ENCODE results near the gene ATRNL1. TPM values are rescaled to one million over a fixed set of nuclear protein-coding genes. Genes with fewer than 3 reads are reported as not detected.
"Not testable (repeated sequence)": the region's sequence is repeated elsewhere in the genome, so short reads cannot be mapped to it uniquely, and the experiment has no call there.

The ATRNL1 gene
- total RNA-seq, 1 donor from 2014 or later, result 856 TPM

DNA sequence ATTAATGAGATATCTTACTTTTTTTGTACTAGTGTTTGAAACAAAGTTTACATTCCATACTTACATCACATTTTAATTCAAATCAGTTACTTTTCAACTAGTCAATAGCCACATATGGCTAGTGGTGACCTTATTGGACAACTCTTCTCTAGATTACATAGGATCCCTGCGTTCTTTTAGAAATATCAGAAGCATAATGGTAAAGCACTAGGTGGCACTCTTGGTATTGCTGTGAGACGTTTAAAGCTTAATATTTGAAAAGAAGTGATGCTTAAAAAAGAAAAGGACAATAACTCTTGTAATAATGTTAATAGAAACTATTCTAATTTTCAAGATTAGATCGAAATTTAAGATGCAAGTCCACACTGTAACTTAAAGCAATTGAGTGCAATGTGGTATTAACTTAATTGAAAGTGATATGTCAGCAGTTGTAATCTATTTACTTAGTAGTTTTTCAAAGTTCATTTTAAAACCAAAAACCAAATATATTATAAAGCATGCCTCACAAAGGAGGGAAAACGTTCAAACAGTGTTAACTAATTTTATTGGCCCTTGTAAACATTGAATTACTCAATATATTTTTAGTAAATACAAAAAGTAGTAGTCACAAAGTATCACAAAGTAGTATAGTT lies 339.1 kb downstream of the ATRNL1 start:
- no peak for DNase-seq

DNA sequence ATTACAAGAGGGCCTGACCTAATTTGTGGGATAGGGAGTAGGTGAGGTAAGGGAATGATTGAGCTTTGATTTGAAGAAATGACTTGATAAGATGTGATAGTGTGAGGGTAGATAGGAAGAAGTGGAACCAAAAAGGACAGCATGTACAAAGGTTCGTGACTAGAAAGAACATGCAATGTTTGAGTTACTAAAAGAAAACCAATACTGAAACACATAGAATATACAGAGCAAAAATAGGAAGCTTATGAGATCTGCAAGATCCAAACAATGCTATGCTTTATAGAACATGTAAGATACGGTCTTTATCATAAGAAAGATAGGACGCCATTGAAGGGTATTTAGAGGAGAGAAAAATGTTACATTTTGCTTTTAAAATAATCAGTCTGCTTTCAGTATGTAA lies 343.8 kb downstream of the ATRNL1 start:
- no peak for DNase-seq

DNA sequence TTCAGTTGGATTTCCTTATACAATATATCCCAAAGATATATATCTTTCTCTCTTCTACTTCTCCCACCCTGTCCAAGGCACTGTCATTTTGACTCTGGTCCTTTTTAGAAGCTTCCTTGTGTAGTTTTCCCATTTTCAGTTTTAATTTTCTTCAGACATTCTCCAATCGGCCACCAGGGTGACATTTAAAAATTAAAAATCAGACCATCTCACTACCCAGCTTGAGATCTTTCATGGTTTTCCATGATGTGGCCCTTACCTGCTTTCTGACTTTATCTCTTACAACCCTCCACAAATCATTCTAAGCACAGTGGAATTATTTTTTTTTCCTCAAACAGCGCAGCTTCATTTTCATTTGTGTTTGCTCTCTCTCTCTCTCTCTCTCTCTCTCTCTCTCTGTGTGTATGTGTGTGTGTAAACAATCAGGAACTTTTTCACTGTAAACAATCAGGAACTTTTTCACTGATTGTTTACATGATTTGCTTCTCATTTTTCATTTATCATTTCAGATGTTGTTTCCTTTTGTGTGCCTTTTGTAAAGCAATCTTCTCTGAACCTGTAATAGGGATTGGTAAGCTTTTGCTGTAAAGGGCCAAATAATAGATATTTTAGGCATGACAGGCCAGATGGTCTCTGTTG lies 348.9 kb downstream of the ATRNL1 start:
- no peak for DNase-seq

DNA sequence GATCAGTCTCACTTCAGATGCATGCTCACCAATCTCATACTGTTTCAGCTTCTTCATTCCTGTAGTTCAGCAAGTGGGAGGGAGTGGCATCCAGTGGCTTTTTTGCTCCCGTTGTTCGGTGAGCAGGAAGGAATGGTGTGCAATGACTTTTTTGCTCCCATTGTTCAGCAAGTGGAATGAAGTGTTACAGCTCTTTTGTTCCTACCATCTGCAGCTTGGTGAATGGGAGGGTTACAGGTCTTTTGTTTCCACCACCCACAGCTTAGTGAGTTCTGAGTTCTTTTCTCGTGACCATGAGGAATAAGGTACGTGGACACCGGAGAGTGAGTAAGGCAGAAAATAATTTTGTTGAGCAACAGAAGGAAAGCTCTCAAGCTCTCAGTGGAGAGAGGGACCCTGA lies 363.6 kb downstream of the ATRNL1 start:
- DNase-seq, result no peak

DNA sequence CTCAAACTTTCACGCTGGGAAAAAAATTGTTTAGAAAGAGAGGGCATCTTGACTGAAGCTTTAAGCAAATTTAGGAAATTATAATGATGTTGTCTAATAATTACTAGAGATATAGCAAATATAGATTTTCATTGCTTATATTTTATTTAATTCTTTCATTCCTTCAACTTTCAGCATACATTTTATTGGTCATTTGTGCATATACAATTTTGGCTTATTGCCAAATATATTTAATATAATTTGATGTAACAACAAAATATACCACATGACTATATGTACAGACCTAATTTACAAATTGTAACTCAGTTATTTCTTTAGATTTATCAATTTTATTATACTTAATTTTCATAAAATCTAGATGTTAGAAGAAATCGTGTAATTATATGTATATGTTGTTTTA lies 390.1 kb downstream of the ATRNL1 start:
- DNase-seq, result no peak

DNA sequence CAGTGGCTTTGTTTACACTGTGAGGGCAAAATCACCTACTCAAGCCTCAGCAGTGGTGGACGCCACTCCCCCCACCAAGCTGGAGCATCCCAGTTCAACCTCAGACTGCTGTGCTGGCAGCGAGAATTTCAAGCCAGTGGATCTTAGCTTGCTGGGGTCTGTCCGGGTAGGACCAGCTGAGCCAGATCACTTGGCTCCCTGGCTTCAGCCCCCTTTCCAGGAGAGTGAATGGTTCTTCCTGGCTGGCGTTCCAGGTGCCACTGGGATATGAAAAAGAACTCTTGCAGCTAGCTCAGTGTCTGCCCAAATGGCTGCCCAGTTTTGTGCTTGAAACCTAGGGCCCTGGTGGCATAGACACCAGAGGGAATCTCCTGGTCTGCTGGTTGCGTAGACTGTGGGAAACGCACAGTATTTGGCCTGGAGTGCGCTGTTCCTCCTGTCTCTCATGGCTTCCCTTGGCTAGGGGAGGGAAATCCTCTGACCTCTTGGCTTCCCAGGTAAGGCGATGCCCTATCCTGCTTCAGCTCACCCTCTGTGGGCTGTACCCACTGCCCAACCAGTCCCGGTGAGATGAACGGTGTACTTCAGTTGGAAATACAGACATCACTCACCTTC lies 398.5 kb downstream of the ATRNL1 start:
- DNase-seq, result no peak

DNA sequence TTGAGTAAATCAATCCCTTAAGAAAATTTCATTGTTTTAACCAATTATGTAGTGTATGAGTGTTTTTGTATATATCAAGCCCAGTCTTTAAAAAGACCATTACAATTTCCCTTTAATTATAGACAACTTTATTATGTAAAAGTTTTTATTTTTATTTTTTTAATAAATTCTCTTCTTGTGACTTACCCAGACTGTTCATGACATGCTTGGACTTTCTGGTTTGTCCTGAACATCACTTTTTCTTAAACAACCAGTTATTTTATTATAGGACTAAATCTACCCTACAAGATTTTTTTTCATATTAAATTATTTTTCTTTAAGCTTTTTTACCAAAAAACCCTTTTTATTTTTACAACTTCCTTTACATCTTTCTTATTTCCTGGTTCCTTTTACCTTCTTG lies 410.4 kb downstream of the ATRNL1 start:
- no peak for DNase-seq

DNA sequence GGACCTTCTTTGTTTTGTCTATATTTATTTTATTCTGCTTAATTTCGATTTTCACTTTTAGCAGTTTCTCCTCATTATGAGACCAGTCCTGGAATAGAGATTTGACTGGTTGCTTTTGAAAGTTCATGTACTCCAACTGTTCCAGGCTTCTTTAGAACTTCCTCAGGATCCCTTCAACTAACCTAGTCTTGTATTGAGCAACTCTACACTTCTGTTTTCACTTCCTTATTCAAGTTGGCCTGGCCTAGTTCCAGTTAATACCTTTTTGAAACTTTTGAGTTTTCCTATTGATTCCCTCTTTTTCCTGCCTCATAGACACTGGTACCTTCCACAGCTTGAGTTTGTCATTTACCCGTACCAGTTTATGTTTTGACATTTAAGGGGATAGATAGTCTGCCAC lies 421.7 kb downstream of the ATRNL1 start:
- DNase-seq, result no peak

DNA sequence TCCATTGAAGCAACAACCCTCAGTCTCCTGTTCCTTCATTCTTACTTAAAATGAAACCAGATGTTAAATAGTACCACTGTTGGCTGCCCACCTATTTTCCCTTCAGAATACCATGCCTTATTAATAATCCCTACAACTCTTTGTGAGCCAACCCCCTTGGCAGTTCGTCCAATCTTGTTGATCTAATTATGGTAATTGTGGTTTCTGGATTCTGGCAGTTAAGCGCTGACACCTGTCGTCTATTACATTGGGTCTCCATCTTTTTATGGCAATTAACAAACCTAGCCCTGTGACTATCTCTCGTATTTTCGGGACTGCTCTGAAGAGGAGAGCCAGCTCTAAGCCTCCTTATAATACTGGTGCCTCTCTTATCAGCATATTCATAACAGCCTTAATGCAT lies 432.0 kb downstream of the ATRNL1 start:
- DNase-seq, result no peak

DNA sequence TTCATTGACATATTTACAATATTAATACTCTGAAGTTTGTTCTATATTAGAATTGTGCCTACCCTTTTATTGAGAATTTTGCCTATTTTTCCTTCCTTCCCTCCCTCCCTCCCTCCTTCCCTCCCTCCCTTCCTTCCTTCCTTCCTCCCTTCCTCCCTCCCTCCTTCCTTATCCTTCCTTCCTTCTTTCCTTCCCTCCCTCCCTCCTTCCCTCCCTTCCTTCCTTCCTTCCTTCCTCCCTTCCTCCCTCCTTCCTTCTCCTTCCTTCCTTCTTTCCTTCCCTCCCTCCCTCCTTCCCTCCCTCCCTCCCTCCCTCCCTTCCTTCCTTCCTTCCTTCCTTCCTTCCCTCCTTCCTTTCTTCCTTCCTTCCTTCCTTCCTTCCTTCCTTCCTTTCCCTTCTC lies 434.5 kb downstream of the ATRNL1 start:
- not testable (repeated sequence) for DNase-seq

DNA sequence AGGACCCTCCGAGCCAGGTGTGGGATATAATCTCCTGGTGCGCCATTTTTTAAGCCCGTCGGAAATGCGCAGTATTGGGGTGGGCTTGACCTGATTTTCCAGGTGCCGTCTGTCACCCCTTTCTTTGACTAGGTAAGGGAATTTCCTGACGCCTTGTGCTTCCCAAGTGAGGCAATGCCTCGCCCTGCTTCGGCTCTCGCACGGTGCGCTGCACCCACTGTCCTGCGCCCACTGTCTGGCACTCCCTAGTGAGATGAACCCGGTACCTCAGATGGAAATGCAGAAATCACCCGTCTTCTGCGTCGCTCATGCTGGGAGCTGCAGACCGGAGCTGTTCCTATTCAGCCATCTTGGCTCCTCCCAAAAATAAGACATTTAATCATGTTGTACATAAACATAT lies 443.2 kb downstream of the ATRNL1 start:
- DNase-seq, result not testable (repeated sequence)

DNA sequence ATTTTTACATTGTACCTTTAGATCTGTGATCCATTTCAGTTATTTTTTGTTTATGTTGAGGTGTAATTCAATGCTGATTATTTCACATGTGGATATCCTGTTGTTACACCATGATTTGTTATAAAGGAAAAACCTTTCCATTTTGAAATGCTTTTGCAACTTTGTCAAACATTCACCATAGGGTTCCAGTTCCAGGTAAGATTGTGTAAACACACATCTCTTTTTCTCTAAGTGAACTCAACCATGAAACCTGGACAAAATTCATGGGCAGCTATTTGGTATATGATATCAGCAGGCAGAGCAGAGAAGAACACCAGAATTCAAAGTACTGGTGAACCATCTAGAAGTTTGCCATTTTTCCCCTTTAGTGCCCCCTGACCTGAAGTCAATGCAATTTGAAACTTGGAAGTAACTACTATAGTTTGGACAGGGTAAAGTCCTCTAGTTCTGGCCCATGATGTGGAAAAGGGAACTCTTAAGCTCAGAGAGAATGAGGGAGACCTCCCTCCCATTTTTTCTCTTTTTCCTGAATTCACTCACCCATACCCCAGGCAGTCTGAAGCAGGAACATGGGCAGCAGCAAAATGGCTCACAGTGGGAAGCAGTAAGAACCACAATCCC lies 446.1 kb downstream of the ATRNL1 start:
- no peak for DNase-seq

DNA sequence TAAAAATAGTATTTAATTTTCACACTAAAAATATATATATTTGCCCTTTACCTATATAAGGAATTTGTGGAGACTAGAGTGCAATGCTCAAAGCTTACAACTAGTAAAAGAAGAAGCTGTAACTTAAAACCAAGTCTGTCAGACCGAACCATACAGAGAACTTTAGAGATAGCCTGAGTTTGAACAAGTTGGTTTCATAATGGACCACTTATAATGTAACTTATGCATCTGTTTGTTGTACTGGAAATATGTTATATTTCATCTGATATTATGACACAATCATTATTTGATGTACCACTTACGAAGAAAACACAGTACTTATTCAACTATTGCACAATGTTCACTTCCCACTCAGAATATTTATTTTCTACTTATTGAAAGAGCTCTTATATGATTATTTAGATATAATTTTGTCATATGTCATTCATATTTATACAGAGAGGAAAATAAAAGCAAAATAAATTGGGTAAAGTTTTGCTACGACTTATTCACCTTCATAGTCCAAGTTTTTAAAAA lies 462.8 kb downstream of the ATRNL1 start:
- DNase-seq, result no peak

DNA sequence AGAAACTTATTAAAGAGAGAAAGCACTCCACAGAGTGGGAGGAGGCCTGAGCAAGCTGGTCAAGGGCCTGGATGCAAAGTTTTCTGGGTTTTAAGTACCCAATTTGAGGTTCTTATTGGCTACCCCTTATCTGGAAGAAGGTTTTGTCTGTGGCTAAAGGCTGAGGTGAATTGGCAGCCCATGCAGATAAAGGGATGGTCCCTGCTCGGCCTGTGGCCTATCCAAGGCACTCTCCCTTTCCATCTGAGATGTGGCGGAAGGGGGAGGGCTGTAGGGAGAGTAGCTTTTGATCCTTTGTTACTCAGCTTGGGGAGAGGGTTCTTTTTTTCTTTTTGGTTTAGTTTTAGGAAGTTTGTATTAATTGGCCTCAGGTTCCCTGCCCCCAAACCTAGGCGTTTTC lies 465.1 kb downstream of the ATRNL1 start:
- DNase-seq, result no peak

DNA sequence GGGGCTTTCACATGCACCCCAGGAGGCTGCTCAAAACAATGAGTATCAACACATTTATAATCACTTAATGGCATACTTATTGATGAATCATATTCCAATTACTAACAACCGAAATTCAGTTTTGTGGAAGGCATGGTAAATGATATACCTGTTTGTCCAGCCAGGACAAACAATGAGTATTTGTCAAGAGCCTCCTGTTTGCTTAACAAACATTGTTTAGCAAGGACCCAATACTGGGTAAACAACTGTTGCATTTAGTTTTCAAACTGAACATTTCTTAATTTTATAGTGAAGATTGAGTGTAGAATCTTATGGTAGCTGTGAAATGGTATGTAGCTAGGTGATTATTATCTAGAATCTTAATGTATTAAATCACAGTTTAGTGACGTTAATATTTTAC lies 473.7 kb downstream of the ATRNL1 start:
- no peak for DNase-seq

DNA sequence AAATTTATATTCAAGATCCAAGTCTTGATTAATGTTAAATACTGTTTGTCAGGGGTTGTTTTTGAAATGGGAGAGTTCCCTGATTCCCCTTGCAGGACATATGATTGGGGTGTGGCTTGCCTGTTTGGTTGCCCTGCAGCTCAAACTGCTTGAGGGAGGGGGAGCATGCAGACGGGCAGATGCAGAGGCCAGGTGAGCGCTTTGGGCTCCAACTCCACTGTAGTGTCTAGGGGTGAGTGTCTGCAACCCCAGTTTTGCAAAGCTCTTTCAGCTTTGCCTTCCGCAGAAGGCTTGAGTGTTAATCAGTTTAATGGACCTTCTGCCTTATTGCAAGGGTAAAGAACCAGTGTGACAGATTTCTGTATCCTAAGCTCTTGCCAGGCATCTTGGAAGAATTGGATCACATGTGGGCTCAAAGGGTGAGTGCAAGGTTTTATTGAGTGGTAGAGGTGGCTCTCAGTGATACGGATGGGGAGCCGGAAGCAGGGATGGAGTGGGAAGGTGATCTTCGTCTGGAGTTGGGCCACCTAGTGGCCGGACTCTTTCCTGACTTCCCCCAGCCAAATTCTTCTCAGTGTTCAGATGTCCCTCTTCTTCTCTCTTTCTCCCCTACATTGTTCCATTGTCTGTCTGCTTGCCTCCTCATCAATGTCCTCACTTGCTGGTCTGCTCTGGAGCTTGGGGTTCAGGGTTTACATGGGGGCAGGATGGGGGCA lies 479.7 kb downstream of the ATRNL1 start:
- no peak for DNase-seq

DNA sequence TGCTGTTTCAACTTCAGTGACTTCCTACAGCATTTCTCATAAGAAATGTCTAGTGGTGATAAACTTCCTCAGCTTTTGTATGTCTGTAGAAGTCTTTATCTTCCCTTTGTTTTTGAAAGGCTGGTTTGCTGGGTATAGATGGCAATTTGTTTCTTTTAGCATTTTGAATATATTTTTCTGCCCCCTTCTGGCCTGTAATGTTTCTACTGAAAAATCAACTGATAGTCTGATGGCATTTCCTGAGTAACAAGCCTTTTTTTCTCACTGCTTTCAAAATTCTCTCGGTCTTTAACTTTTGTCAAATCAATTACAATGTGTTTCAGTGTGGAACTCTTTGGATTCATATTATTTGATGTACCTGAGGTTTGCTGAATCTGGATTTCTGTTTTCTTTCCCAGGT lies 487.1 kb downstream of the ATRNL1 start:
- no peak for DNase-seq

DNA sequence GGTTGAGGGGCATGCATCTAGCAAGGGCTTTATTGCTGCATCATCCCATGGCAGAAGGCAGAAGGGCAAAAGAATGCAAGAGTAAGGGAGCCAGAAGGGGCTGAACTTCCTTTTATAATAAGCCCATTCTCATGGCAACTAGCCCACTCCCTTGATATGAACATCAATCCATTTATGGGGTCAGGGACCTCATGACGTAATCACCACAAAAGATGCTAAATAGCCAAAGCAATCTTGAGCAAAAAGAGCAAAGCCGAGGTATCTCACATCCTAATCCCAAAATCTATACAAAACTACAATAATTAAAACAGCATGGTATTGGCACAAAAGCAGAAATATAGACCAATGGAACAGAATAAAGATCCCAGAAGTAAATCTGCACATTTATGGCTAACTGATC lies 499.9 kb downstream of the ATRNL1 start:
- DNase-seq, result no peak

DNA sequence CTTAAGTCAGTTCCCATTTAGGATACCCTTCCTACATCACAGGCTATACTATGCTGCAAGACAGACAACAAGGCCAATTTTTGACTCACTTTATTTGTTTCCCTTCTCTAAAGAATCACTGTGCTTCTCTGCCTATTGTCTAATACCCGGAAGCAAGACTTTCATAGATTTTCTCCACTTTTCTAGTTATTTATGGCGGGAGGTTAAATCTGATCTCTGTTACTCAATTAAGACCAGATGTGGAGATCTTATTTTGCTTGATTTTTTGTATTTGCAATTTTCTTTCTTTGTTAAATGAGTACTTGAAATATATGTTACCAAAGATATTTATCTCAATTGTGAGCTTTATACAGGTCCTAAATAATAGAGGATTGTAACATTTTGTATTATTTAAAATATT lies 511.5 kb downstream of the ATRNL1 start:
- no peak for DNase-seq

DNA sequence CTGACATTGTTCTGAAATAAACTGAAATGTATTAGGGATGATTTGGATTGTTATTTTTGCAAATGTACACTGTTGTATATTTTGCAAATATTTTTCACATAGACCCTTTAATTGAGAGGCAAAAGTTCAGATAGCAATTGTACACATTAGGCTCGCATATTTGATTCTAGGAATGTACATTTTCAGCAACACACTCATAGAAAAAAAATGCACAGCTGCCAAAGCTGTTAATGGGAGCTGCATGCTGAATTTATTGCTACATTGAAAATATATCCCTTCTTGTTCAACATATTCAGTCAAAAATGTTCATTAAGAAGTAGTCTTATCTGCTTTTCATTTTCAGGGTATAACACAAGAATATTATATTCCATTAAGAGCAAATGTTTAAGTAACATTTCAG lies 512.9 kb downstream of the ATRNL1 start:
- DNase-seq, result no peak

DNA sequence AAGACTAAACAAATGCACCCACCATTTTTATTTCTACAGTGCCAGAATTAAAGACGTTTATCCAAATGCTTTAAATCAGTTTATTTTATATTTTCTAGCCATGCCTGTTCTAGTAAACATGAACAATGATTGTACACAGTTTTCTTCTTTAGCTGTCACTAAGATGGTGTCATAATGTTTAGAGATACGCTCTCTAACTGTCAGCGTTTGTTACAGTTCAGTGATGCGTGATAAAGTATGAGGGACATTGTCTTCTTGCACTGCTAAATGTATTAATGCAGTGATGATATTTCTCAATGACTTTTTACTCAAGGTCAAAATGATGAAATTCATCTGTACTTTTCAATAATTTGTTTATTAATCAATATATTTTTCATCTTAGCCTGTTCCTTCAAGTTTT lies 513.6 kb downstream of the ATRNL1 start:
- DNase-seq, result no peak

DNA sequence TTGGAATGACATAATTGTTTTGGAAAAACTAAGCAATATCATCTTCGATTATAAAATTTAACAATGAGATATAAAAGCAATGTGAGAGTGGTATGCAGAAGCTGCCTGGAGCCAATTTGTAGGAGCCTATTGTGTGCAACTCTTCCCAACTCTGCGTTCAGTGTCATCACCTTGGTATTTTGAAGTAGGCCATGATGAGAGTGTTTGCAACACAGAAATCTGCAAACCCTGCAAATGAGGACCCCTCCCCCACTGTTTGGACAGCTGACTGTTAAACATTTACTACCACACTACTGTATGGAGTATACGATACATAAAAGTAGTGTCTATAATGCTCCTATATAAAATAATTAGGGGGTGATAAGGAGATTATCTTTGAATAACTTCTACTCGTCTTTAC lies 531.3 kb downstream of the ATRNL1 start:
- no peak for DNase-seq

DNA sequence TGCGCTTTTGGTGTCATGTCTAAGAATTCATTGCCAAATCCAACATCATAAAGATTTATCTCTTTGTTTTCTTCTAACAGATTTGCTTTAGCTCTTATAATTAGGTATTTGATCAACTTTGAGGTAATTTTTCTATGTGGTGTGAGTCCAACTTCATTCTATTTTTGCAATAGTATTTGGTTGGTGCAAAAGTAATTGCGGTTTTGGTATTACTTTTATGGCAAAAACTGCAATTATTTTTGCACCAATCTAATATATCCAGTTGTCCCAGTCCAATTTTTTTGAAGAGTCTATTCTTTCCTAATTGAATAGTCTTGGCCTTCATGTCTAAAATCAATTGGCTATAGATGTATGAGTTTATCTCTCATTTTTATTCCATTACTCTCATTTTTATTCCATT lies 535.5 kb downstream of the ATRNL1 start:
- DNase-seq, result no peak
